SK-N-SH (cell line): ENCODE results near the gene ARID1B. TPM values are rescaled to one million over a fixed set of nuclear protein-coding genes. Genes with fewer than 3 reads are reported as not detected.

Source experiments
- CTCF ChIA-PET: fragments of 300-600, 350-600 bp; formaldehyde crosslinking; extraction: SDS; loops from one replicate; lab custom pipeline; 2021; lab: Yijun Ruan, JAX
- POLR2A ChIA-PET: fragments of 350-600 bp; sonication (Branson Sonifier 250); formaldehyde crosslinking; extraction: SDS; loops from one replicate; lab custom pipeline; 2020; ENCODE audit warnings: antibody characterized with exemption, inconsistent platforms; lab: Yijun Ruan, JAX
- DNase-seq: peaks from one replicate; pipeline ENCODE4 v3.0.0; 2012
- H2AFZ ChIP-seq: fragments of 200-600 bp; sonication (generic); 2 replicates; pipeline ENCODE4 v1.8.1; 2016; ENCODE audit warnings: antibody characterized with exemption, mild to moderate bottlenecking, low read depth
- H3F3A ChIP-seq: fragments of 200-600 bp; sonication (generic); replicated peaks from 2 replicates; pipeline ENCODE3; 2016; ENCODE audit warnings: antibody characterized with exemption, mild to moderate bottlenecking; ENCODE audit not compliant: insufficient read depth
- H3K27ac ChIP-seq, 2 experiments: fragments of 200-500 bp in 1 of 2; fragments of 200-600 bp in 1 of 2; sonication (Bioruptor generic) in 1 of 2; sonication (generic), shearing (Covaris generic) in 1 of 2; 2 replicates each; pipeline versions ENCODE4 v1.5.1 to v1.6.1; 2014 to 2016; ENCODE audit warnings: low read depth in 2 of 2, inconsistent platforms in 1 of 2, low read length in 1 of 2, mild to moderate bottlenecking in 1 of 2, mixed read lengths in 1 of 2
- H3K27me3 ChIP-seq: fragments of 200-600 bp; sonication (generic), shearing (Covaris generic); 2 replicates; pipeline ENCODE4 v1.6.1; 2016; ENCODE audit warnings: mixed run types; ENCODE audit not compliant: insufficient read depth
- H3K36me3 ChIP-seq, 2 experiments: fragments of 200-500 bp in 1 of 2; fragments of 200-600 bp in 1 of 2; sonication (Bioruptor generic) in 1 of 2; sonication (generic) in 1 of 2; replicated peaks in 1 of 2; 2 replicates each; pipeline versions ENCODE3 to v1.5.1; 2014 to 2016; ENCODE audit warnings: low read length in 1 of 2, mild to moderate bottlenecking in 1 of 2; ENCODE audit not compliant: insufficient read depth in 2 of 2, control insufficient read depth in 1 of 2
- H3K4me1 ChIP-seq, 2 experiments: fragments of 200-500 bp in 1 of 2; fragments of 200-600 bp in 1 of 2; sonication (Bioruptor generic) in 1 of 2; sonication (generic), shearing (Covaris generic) in 1 of 2; 2 replicates each; pipeline versions ENCODE4 v1.5.1 to v1.6.1; 2014 to 2016; ENCODE audit warnings: low read depth in 1 of 2, low read length in 1 of 2, mixed run types in 1 of 2; ENCODE audit not compliant: insufficient read depth in 2 of 2, control insufficient read depth in 1 of 2
- H3K4me2 ChIP-seq: fragments of 200-600 bp; sonication (generic), shearing (Covaris generic); 2 replicates; pipeline ENCODE4 v1.6.1; 2017; ENCODE audit warnings: mixed run types
- H3K4me3 ChIP-seq, 2 experiments: fragments of 200-500 bp in 1 of 2; fragments of 200-600 bp in 1 of 2; sonication (Bioruptor generic) in 1 of 2; sonication (generic), shearing (Covaris generic) in 1 of 2; 2 replicates each; pipeline versions ENCODE4 v1.5.1 to v1.8.1; 2014 to 2016; ENCODE audit warnings: low read depth in 2 of 2, inconsistent platforms in 1 of 2, low read length in 1 of 2, mild to moderate bottlenecking in 1 of 2, mixed read lengths in 1 of 2, moderate library complexity in 1 of 2
- H3K79me2 ChIP-seq: fragments of 200-600 bp; sonication (generic); 2 replicates; pipeline ENCODE4 v1.8.1; 2017; ENCODE audit warnings: mild to moderate bottlenecking; ENCODE audit not compliant: insufficient read depth
- H3K9ac ChIP-seq: fragments of 200-600 bp; sonication (generic); 2 replicates; pipeline ENCODE4 v1.6.1; 2017; ENCODE audit warnings: mixed run types
- H3K9me2 ChIP-seq: fragments of 200-600 bp; sonication (generic); 2 replicates; pipeline ENCODE4 v1.6.1; 2017; ENCODE audit warnings: mixed run types
- H3K9me3 ChIP-seq: fragments of 200-600 bp; sonication (generic); 2 replicates; pipeline ENCODE4 v1.6.1; 2017; ENCODE audit warnings: mixed run types, mild to moderate bottlenecking, moderate library complexity
- H4K20me1 ChIP-seq: fragments of 200-600 bp; sonication (generic); 2 replicates; pipeline ENCODE4 v1.6.1; 2017; ENCODE audit warnings: mild to moderate bottlenecking, mixed run types; ENCODE audit not compliant: insufficient read depth
- EP300 ChIP-seq, 2 experiments: IDR thresholded peaks; 2 replicates each; pipeline versions ENCODE4 v1.4.0 to v1.6.1; 2012; ENCODE audit warnings: borderline replicate concordance in 1 of 2, low read depth in 1 of 2, low read length in 1 of 2
- GABPA ChIP-seq: IDR thresholded peaks from 2 replicates; pipeline ENCODE4 v1.4.0; 2012; ENCODE audit warnings: low read depth, mild to moderate bottlenecking
- MAX ChIP-seq: IDR thresholded peaks from 2 replicates; pipeline ENCODE4 v1.4.0; 2012; ENCODE audit warnings: low read depth
- NRF1 ChIP-seq: IDR thresholded peaks from 2 replicates; pipeline ENCODE4 v1.6.1; 2012; ENCODE audit warnings: low read depth, mild to moderate bottlenecking, low read length
- POLR2AphosphoS5 ChIP-seq: IDR thresholded peaks from 2 replicates; pipeline ENCODE4 v1.6.1; 2012; ENCODE audit warnings: low read depth, low read length
- RCOR1 ChIP-seq: fragments of 150-350 bp; IDR thresholded peaks from 2 replicates; pipeline ENCODE4 v1.6.1; 2017; ENCODE audit warnings: antibody characterized with exemption, low read length
- REST ChIP-seq: IDR thresholded peaks from 2 replicates; pipeline ENCODE4 v1.6.1; 2012; ENCODE audit warnings: mild to moderate bottlenecking, low read depth, low read length, moderate library complexity
- WGBS: methylation state at CpG from one replicate; pipeline ENCODE4 v1.1.6; 2017; ENCODE audit warnings: low lambda C conversion rate; 5-methylcytosine and 5-hydroxymethylcytosine counted together
- polyA plus RNA-seq, 3 experiments: library from polyadenylated mRNA; depleted of rRNA; stranded (reverse); fragments of >200 nt; gene quantifications; 2 replicates each; pipeline ENCODE4 v1.2.3, GENCODE V29; 2012

Gene ARID1B
- polyA plus RNA-seq, 1 of the 3 experiments (the other 2 are of a cell fraction), result 13.6 TPM

DNA sequence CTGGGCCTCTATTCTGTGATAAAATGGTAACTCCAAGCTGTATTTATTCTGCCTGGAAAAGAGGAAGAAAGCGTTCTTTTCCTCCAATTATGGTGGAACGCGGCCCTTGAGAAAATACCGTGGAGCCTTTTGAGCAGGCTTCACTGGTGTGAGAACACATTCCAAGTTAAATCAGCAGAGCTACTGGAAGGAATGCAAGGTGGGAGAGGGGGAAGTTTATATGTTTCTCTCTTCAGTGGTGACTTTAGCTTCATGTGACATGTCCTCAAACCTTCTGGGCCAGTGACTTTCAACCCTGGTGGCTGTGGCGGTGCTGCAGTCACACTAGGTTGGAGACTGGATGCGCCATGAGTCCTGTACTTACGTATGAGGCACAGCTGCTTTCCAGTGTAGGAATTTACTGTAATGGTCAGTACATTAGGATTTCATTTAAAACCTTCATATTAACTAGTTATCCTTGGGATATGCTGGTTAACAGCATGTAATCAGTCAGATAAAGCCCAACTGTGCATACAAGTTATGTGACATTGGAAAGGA lies 221.7 kb downstream of the ARID1B start (continued):
- TF ChIP-seq MAX, result no peak

- Histone ChIP-seq H3K9me3 (no peaks in the 10 kb centered on the region), H3F3A (no peaks in the 10 kb centered on the region), H4K20me1 (peaks cover 35% of the 10 kb centered on the region), H3K79me2 (peaks cover 99% of the 10 kb centered on the region), H3K4me3 (no peak overlapping the region), H3K4me1 (peaks cover 0 to 15% of the 10 kb centered on the region in 2 experiments; a peak in 2 of 4 replicates), H3K4me2 (no peak overlapping the region), H3K9me2 (no peaks in the 10 kb centered on the region)
- CTCF ChIA-PET, result interaction anchor here (0.8 kb wide), 1 partner anchor 35 kb away, joined by 3 read pairs; no protein-coding TSS in a partner anchor
- POLR2A ChIA-PET, result no interaction called here
- TF ChIP-seq RCOR1 (no peak), NRF1 (no peak), GABPA (no peak)
- TF ChIP-seq, all 33 proteins: peak for 0
- 97% methylated on average over 3 of the region's 3 CpGs for WGBS
- DNase-seq, result no peak
- H3K27me3 ChIP-seq, result no peaks in the 10 kb centered on the region
- no peak overlapping the region for H3K27ac ChIP-seq
- H3K9ac ChIP-seq, result no peak overlapping the region
- peaks cover 0 to 4% of the 10 kb centered on the region in 2 experiments for H3K36me3 ChIP-seq
- no peak overlapping the region for H2AFZ ChIP-seq
Measured at GRCh38 chr6:156999762-157000161, 222.6 kb downstream of the ARID1B start.

DNA sequence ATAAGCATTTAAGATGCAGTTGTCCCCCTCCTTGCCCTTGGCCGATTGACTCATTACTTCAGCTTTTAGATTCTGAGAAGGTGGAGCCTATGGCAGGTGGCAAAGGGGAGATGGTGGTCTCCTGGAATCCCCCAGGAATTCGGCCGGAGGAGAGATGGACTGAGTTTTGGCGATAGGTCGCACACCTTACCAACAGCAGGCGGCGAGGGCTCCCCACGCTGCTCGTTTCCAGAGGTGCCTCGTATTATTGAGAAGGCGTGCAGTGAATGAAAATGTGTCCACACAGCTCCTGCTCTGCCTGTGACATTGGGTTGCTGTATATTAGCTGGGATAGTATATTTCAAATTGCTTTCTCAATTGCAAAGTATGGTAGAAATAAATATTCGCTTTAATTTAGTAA lies 224.5 kb downstream of the ARID1B start:
- Histone ChIP-seq H3K9me2 (no peaks in the 10 kb centered on the region), H4K20me1 (peaks cover 38% of the 10 kb centered on the region; the same call in 1 of the 2 replicates), H3K27ac (no peak overlapping the region), H2AFZ (no peak overlapping the region), H3K36me3 (peaks cover 0 to 4% of the 10 kb centered on the region in 2 experiments), H3K79me2 (peaks cover 98% of the 10 kb centered on the region), H3K9ac (no peak overlapping the region), H3K4me1 (peaks cover 0 to 10% of the 10 kb centered on the region in 2 experiments; a peak in 2 of 4 replicates), H3K9me3 (no peaks in the 10 kb centered on the region)
- ChIA-PET POLR2A (interaction anchor here (1.0 to 1.4 kb wide), 2 partner anchors 9 to 223 kb away, joined by 3 to 5 read pairs; no protein-coding TSS in a partner anchor), CTCF (interaction anchor here (0.9 to 1.7 kb wide), 4 partner anchors 10 to 33 kb away, joined by 3 to 5 read pairs (median 4); no protein-coding TSS in a partner anchor)
- WGBS, result 97% methylated on average over 12 of the region's 12 CpGs
- DNase-seq, result no peak
- TF ChIP-seq EP300 (IDR thresholded peaks at IDR 0.05; ENCODE audit: borderline replicate concordance in 1 of 2, low read depth in 1 of 2, low read length in 1 of 2) (no peak), NRF1 (no peak), REST (no peak), POLR2AphosphoS5 (no peak)
- TF ChIP-seq, all 33 proteins: peak for 0
- no peaks in the 10 kb centered on the region for H3K27me3 ChIP-seq
- no peak overlapping the region for H3K4me2 ChIP-seq
- H3F3A ChIP-seq, result no peaks in the 10 kb centered on the region
- no peak overlapping the region for H3K4me3 ChIP-seq
